Measurements from ENCODE around the gene NCOA3. TPM values are rescaled to one million over a fixed set of nuclear protein-coding genes. Genes with fewer than 3 reads are reported as not detected.

NCOA3 gene
- total RNA-seq, 3 donors from 2014 or later, result 40.6 to 57.1 (median 45.1) TPM

DNA sequence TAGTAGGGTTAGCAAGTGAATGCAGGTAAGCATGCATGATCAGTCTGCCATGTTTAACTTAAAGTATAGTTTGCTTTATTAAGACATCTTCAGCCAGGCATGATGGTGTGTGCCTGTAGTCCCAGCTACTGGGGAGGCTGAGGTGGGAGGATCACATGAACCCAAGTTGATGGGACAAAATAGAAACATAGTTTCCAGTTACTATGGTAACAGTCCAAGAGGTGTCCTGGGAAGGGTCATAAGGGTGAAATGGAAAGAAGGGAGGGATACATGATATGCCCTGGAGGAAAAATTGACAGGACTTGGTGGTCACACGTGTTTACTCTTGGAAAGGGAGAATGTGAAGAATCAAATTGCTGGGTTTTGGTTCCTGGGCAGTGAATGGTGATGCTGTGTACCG, 143.9 kb downstream of the NCOA3 start:
- Histone ChIP-seq H3K9me3 (no peaks in the 10 kb centered on the region), H3K27me3 (no peaks in the 10 kb centered on the region), H3K27ac (no peak overlapping the region), H3K4me1 (no peaks in the 10 kb centered on the region), H3K36me3 (no peaks in the 10 kb centered on the region), H3K4me3 (no peak overlapping the region)
- intact Hi-C loops (cut with DNase I; ENCODE audit: low total_unique reads), result no loop called here
- no peak for TF ChIP-seq POLR2A (IDR thresholded peaks at IDR 0.05)
- TF ChIP-seq, protein P1, sequence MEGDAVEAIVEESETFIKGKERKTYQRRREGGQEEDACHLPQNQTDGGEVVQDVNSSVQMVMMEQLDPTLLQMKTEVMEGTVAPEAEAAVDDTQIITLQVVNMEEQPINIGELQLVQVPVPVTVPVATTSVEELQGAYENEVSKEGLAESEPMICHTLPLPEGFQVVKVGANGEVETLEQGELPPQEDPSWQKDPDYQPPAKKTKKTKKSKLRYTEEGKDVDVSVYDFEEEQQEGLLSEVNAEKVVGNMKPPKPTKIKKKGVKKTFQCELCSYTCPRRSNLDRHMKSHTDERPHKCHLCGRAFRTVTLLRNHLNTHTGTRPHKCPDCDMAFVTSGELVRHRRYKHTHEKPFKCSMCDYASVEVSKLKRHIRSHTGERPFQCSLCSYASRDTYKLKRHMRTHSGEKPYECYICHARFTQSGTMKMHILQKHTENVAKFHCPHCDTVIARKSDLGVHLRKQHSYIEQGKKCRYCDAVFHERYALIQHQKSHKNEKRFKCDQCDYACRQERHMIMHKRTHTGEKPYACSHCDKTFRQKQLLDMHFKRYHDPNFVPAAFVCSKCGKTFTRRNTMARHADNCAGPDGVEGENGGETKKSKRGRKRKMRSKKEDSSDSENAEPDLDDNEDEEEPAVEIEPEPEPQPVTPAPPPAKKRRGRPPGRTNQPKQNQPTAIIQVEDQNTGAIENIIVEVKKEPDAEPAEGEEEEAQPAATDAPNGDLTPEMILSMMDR (IDR thresholded peaks at IDR 0.05), result no peak
- TF ChIP-seq POLR2AphosphoS5 (IDR thresholded peaks at IDR 0.05), result no peak
- no peak for DNase-seq (ENCODE audit: low spot score in 2 of 2)

DNA sequence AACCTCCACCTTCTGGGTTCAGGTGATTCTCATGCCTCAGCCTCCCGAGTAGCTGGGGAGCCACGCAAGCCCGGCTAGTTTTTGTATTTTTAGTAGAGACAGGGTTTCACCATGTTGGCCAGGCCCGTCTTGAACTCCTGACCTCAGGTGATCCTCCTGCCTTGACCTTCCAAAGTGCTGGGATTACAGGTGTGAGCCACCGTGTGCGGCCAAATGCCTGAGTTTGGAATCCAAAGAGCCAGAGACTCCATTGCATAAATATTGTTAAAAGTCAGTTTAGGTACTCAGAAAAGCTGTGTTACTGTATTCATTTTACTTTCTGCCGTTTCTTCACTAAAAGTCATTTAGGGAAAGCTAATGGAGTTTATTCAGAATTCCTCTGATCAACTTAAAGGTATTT, 146.3 kb downstream of the NCOA3 start:
- Histone ChIP-seq H3K36me3 (no peaks in the 10 kb centered on the region), H3K27ac (no peak overlapping the region), H3K4me3 (no peak overlapping the region), H3K4me1 (no peaks in the 10 kb centered on the region), H3K9me3 (no peaks in the 10 kb centered on the region), H3K27me3 (no peaks in the 10 kb centered on the region)
- intact Hi-C loops (cut with DNase I; ENCODE audit: low total_unique reads), result no loop called here
- TF ChIP-seq POLR2AphosphoS5 (IDR thresholded peaks at IDR 0.05) (no peak), POLR2A (IDR thresholded peaks at IDR 0.05) (no peak)
- TF ChIP-seq, protein P1 (IDR thresholded peaks at IDR 0.05), result no peak
- no peak for DNase-seq (ENCODE audit: low spot score in 2 of 2)

DNA sequence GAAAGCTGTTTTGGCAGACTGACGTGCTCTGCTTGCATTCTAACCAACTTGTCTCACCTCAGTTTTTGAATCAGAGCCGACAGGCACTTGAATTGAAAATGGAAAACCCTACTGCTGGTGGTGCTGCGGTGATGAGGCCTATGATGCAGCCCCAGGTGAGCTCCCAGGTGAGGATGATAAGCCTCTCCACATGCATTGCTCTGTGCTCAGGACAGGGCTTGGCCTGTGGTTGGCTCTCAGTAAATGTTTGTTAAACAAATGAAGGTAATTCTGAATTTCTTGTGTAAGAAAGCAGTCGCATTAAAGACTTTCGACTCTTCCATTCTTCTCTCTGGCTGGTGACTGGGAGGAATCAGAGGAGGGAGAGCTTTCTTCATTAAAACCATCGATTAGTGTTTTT, 147.3 kb downstream of the NCOA3 start:
- Histone ChIP-seq H3K27me3 (no peaks in the 10 kb centered on the region), H3K36me3 (peaks cover 7% of the 10 kb centered on the region), H3K4me1 (no peaks in the 10 kb centered on the region), H3K27ac (no peak overlapping the region), H3K4me3 (no peak overlapping the region), H3K9me3 (no peaks in the 10 kb centered on the region)
- no peak for TF ChIP-seq POLR2AphosphoS5 (IDR thresholded peaks at IDR 0.05)
- TF ChIP-seq, protein P1 (IDR thresholded peaks at IDR 0.05), result no peak
- no peak for TF ChIP-seq POLR2A (IDR thresholded peaks at IDR 0.05)
- intact Hi-C loops (cut with DNase I; ENCODE audit: low total_unique reads), result no loop called here
- DNase-seq (ENCODE audit: low spot score in 2 of 2), result no peak

DNA sequence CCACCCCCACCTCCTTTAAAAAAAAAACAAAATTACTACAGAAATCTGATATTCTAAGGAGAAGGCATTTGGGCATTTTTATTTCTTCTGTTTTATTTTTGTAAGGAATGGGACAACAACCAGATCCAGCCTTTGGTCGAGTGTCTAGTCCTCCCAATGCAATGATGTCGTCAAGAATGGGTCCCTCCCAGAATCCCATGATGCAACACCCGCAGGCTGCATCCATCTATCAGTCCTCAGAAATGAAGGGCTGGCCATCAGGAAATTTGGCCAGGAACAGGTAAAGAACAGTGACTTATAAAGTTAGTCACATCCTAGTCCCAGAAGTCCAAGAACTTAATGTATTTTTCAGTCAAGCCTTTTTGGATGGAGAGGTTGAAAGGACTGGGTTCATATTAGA, 150.6 kb downstream of the NCOA3 start:
- Histone ChIP-seq H3K36me3 (peaks cover 9% of the 10 kb centered on the region), H3K9me3 (no peaks in the 10 kb centered on the region), H3K27me3 (no peaks in the 10 kb centered on the region), H3K27ac (no peak overlapping the region), H3K4me1 (no peaks in the 10 kb centered on the region), H3K4me3 (no peak overlapping the region)
- TF ChIP-seq, protein P1 (IDR thresholded peaks at IDR 0.05), result no peak
- TF ChIP-seq POLR2A (IDR thresholded peaks at IDR 0.05) (no peak), POLR2AphosphoS5 (IDR thresholded peaks at IDR 0.05) (no peak)
- intact Hi-C loops (cut with DNase I; ENCODE audit: low total_unique reads), result no loop called here
- no peak for DNase-seq (ENCODE audit: low spot score in 2 of 2)

DNA sequence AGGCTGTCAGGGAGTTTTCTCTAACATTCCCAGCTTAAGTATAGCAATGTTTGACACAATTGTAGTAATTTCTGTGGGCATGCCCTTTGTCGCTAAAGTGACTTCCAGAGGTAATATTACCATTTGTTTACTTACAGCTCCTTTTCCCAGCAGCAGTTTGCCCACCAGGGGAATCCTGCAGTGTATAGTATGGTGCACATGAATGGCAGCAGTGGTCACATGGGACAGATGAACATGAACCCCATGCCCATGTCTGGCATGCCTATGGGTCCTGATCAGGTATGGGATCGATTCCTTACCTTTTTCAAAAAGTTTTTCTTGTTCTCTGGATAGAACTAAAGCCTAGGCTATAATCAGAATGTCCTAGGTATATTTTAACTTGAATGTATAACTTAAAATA, 151.1 kb downstream of the NCOA3 start:
- Histone ChIP-seq H3K9me3 (no peaks in the 10 kb centered on the region), H3K4me3 (no peak overlapping the region), H3K27me3 (no peaks in the 10 kb centered on the region), H3K4me1 (no peaks in the 10 kb centered on the region), H3K27ac (no peak overlapping the region), H3K36me3 (peaks cover 9% of the 10 kb centered on the region)
- no peak for DNase-seq (ENCODE audit: low spot score in 2 of 2)
- TF ChIP-seq POLR2A (IDR thresholded peaks at IDR 0.05), result no peak
- TF ChIP-seq, protein P1 (IDR thresholded peaks at IDR 0.05), result no peak
- TF ChIP-seq POLR2AphosphoS5 (IDR thresholded peaks at IDR 0.05), result no peak
- intact Hi-C loops (cut with DNase I; ENCODE audit: low total_unique reads), result no loop called here
